ENCODE data around the gene OVCH2. TPM values are rescaled to one million over a fixed set of nuclear protein-coding genes. Genes with fewer than 3 reads are reported as not detected.

OVCH2 gene
- total and polyA plus RNA-seq, 4 donors: not detected

DNA sequence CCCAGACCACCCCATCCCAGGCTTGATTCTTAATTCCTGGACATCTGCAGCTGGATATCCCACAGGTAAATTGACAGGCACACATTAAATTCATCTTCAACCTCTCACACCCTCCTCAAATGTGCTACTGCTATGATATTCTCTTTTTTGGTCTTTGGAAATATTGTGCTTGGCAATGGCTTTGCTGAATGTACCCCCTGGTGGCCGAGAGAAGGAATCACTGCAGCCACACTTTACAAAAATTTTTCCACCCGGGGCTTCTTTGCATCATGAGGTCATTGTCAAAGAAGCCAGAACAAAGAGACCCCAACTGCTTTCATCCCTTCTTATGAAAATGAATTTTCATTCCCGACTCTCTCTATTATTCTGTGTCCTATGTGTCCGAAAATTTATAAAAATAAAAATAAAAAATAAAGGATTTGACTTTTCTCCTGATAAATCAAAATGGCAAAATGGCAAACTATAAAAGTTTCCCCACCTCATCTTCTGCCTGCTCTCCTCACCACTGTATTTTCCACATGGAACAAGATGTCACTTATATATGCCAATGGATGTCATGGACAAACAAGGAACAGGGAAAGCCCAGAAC, 17.9 kb downstream of the OVCH2 start:
- Histone ChIP-seq H3K36me3 (ENCODE audit: control insufficient read depth in 4 of 4, insufficient read depth in 3 of 4, low read depth in 1 of 4, low read length in 3 of 4) (no peaks in the 10 kb centered on the region), H3K4me1 (ENCODE audit: control insufficient read depth in 4 of 4, insufficient read depth in 4 of 4, low read length in 3 of 4) (no peaks in the 10 kb centered on the region), H3K4me3 (ENCODE audit: low read depth in 1 of 3, low read length in 3 of 3) (no peak overlapping the region), H3K27me3 (ENCODE audit: control insufficient read depth in 4 of 4, insufficient read depth in 4 of 4, low read length in 3 of 4) (no peaks in the 10 kb centered on the region), H3K9me3 (ENCODE audit: control insufficient read depth in 4 of 4, low read length in 3 of 4) (no peaks in the 10 kb centered on the region), H3K27ac (ENCODE audit: low read depth in 1 of 2, low read length in 2 of 2) (no peak overlapping the region), H3K9ac (ENCODE audit: low read depth in 1 of 2, low read length in 2 of 2) (no peak overlapping the region)
- TF ChIP-seq JUND (IDR thresholded peaks at IDR 0.05) (no peak), RAD21 (IDR thresholded peaks at IDR 0.05) (peak; percentile 85 to 86)
- TF ChIP-seq, protein P1, sequence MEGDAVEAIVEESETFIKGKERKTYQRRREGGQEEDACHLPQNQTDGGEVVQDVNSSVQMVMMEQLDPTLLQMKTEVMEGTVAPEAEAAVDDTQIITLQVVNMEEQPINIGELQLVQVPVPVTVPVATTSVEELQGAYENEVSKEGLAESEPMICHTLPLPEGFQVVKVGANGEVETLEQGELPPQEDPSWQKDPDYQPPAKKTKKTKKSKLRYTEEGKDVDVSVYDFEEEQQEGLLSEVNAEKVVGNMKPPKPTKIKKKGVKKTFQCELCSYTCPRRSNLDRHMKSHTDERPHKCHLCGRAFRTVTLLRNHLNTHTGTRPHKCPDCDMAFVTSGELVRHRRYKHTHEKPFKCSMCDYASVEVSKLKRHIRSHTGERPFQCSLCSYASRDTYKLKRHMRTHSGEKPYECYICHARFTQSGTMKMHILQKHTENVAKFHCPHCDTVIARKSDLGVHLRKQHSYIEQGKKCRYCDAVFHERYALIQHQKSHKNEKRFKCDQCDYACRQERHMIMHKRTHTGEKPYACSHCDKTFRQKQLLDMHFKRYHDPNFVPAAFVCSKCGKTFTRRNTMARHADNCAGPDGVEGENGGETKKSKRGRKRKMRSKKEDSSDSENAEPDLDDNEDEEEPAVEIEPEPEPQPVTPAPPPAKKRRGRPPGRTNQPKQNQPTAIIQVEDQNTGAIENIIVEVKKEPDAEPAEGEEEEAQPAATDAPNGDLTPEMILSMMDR (IDR thresholded peaks at IDR 0.05; ENCODE audit: low read depth, low read length, missing input control): peak; percentile 89
- 11% methylated on average over 4 of the region's 4 CpGs for WGBS
- no peak for DNase-seq (ENCODE audit: low spot score)

DNA sequence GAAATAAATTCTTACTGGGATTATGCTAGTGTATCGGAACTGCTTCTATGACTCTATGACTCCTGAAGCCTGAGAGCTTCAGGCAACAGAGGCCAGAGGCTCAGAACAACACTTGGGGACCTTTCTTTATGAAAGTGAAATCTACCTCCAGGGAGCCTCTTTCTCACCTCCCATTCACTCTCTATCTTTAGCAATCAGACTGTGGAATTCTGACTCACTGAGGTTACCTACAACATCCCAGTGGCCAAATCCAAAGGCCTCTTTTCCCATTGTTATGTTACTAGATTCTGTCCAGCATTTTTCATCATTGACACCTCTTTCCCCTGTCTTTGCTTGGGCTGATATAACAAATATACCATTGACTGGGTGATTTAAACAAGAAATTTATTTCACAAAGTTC, 18.9 kb downstream of the OVCH2 start:
- no peaks in the 10 kb centered on the region for H3K9me3 ChIP-seq (ENCODE audit: control insufficient read depth in 4 of 4, low read length in 3 of 4)
- no peak overlapping the region for H3K9ac ChIP-seq (ENCODE audit: low read depth in 1 of 2, low read length in 2 of 2)
- DNase-seq (ENCODE audit: low spot score): no peak
- TF ChIP-seq RXRA (IDR thresholded peaks at IDR 0.05) (no peak), FOXA1 (IDR thresholded peaks at IDR 0.05) (no peak), TAF1 (conservative IDR thresholded peaks at IDR 0.05) (no peak), GABPA (IDR thresholded peaks at IDR 0.05 in 1 of 2, conservative IDR thresholded peaks at IDR 0.05 in 1 of 2) (no peak), SP1 (IDR thresholded peaks at IDR 0.05) (no peak), EGR1 (IDR thresholded peaks at IDR 0.05; ENCODE audit: low read depth in 2 of 2) (no peak), YY1 (IDR thresholded peaks at IDR 0.05) (no peak), FOXA2 (IDR thresholded peaks at IDR 0.05) (no peak)
- TF ChIP-seq, protein P1 (IDR thresholded peaks at IDR 0.05; ENCODE audit: low read depth, low read length, missing input control): no peak
- H3K4me3 ChIP-seq (ENCODE audit: low read depth in 1 of 3, low read length in 3 of 3): no peak overlapping the region
- 95% methylated on average over 1 of the region's 1 CpG for WGBS
- no peaks in the 10 kb centered on the region for H3K27me3 ChIP-seq (ENCODE audit: control insufficient read depth in 4 of 4, insufficient read depth in 4 of 4, low read length in 3 of 4)
- no peaks in the 10 kb centered on the region for H3K4me1 ChIP-seq (ENCODE audit: control insufficient read depth in 4 of 4, insufficient read depth in 4 of 4, low read length in 3 of 4)
- no peaks in the 10 kb centered on the region for H3K36me3 ChIP-seq (ENCODE audit: control insufficient read depth in 4 of 4, insufficient read depth in 3 of 4, low read depth in 1 of 4, low read length in 3 of 4)
- no peak overlapping the region for H3K27ac ChIP-seq (ENCODE audit: low read depth in 1 of 2, low read length in 2 of 2)

DNA sequence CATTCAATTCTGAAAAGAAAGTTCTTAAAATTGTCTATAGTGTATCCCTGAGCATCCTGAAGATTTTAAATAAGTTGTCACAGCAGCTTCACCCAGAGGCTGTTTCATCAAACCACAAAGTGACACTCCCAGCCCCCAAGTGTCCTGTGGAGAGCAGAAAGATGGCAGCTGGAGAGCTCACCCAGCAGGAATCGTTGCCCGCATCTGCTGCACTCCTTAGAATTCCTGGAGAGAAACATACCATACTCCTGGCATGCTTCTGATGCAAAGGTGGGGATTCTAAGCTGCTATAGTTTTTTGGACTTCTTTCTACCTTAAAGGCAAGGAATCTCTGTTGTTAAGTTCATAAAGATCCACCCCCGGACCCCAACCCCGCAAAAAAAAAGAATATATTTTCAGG, 19.5 kb downstream of the OVCH2 start:
- WGBS: 87% methylated on average over 4 of the region's 4 CpGs
- Histone ChIP-seq H3K9me3 (ENCODE audit: control insufficient read depth in 4 of 4, low read length in 3 of 4) (no peaks in the 10 kb centered on the region), H3K27ac (ENCODE audit: low read depth in 1 of 2, low read length in 2 of 2) (no peak overlapping the region), H3K4me1 (ENCODE audit: control insufficient read depth in 4 of 4, insufficient read depth in 4 of 4, low read length in 3 of 4) (no peaks in the 10 kb centered on the region), H3K27me3 (ENCODE audit: control insufficient read depth in 4 of 4, insufficient read depth in 4 of 4, low read length in 3 of 4) (no peaks in the 10 kb centered on the region), H3K4me3 (ENCODE audit: low read depth in 1 of 3, low read length in 3 of 3) (no peak overlapping the region), H3K9ac (ENCODE audit: low read depth in 1 of 2, low read length in 2 of 2) (no peak overlapping the region), H3K36me3 (ENCODE audit: control insufficient read depth in 4 of 4, insufficient read depth in 3 of 4, low read depth in 1 of 4, low read length in 3 of 4) (no peaks in the 10 kb centered on the region)
- DNase-seq (ENCODE audit: low spot score): no peak
- TF ChIP-seq FOXA1 (IDR thresholded peaks at IDR 0.05) (no peak), SP1 (IDR thresholded peaks at IDR 0.05) (no peak), NR2F2 (IDR thresholded peaks at IDR 0.05) (no peak), YY1 (IDR thresholded peaks at IDR 0.05) (no peak), TAF1 (conservative IDR thresholded peaks at IDR 0.05) (no peak), HNF4G (IDR thresholded peaks at IDR 0.05) (no peak), EGR1 (IDR thresholded peaks at IDR 0.05; ENCODE audit: low read depth in 2 of 2) (no peak), HNF4A (conservative IDR thresholded peaks at IDR 0.05) (no peak), GABPA (IDR thresholded peaks at IDR 0.05 in 1 of 2, conservative IDR thresholded peaks at IDR 0.05 in 1 of 2) (no peak), JUND (IDR thresholded peaks at IDR 0.05) (no peak), RXRA (IDR thresholded peaks at IDR 0.05) (no peak)
- TF ChIP-seq, protein P2, sequence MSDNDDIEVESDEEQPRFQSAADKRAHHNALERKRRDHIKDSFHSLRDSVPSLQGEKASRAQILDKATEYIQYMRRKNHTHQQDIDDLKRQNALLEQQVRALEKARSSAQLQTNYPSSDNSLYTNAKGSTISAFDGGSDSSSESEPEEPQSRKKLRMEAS (IDR thresholded peaks at IDR 0.05): no peak
- TF ChIP-seq, protein P3, sequence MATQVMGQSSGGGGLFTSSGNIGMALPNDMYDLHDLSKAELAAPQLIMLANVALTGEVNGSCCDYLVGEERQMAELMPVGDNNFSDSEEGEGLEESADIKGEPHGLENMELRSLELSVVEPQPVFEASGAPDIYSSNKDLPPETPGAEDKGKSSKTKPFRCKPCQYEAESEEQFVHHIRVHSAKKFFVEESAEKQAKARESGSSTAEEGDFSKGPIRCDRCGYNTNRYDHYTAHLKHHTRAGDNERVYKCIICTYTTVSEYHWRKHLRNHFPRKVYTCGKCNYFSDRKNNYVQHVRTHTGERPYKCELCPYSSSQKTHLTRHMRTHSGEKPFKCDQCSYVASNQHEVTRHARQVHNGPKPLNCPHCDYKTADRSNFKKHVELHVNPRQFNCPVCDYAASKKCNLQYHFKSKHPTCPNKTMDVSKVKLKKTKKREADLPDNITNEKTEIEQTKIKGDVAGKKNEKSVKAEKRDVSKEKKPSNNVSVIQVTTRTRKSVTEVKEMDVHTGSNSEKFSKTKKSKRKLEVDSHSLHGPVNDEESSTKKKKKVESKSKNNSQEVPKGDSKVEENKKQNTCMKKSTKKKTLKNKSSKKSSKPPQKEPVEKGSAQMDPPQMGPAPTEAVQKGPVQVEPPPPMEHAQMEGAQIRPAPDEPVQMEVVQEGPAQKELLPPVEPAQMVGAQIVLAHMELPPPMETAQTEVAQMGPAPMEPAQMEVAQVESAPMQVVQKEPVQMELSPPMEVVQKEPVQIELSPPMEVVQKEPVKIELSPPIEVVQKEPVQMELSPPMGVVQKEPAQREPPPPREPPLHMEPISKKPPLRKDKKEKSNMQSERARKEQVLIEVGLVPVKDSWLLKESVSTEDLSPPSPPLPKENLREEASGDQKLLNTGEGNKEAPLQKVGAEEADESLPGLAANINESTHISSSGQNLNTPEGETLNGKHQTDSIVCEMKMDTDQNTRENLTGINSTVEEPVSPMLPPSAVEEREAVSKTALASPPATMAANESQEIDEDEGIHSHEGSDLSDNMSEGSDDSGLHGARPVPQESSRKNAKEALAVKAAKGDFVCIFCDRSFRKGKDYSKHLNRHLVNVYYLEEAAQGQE (IDR thresholded peaks at IDR 0.05): no peak
- TF ChIP-seq, protein P4, sequence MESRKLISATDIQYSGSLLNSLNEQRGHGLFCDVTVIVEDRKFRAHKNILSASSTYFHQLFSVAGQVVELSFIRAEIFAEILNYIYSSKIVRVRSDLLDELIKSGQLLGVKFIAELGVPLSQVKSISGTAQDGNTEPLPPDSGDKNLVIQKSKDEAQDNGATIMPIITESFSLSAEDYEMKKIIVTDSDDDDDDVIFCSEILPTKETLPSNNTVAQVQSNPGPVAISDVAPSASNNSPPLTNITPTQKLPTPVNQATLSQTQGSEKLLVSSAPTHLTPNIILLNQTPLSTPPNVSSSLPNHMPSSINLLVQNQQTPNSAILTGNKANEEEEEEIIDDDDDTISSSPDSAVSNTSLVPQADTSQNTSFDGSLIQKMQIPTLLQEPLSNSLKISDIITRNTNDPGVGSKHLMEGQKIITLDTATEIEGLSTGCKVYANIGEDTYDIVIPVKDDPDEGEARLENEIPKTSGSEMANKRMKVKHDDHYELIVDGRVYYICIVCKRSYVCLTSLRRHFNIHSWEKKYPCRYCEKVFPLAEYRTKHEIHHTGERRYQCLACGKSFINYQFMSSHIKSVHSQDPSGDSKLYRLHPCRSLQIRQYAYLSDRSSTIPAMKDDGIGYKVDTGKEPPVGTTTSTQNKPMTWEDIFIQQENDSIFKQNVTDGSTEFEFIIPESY (IDR thresholded peaks at IDR 0.05): no peak
- TF ChIP-seq, protein P5, sequence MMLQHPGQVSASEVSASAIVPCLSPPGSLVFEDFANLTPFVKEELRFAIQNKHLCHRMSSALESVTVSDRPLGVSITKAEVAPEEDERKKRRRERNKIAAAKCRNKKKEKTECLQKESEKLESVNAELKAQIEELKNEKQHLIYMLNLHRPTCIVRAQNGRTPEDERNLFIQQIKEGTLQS (IDR thresholded peaks at IDR 0.05): no peak
